HepG2 (cell line): Measurements from ENCODE around the gene KDM7A. TPM values are rescaled to one million over a fixed set of nuclear protein-coding genes. Genes with fewer than 3 reads are reported as not detected.

ENCODE experiments used
- BRD4 ChIP-seq: sonication (generic); formaldehyde crosslinking; IDR thresholded peaks from 2 replicates; pipeline ENCODE4 v1.4.0; 2020; ENCODE audit warnings: missing genetic modification reagents
- CREB1 ChIP-seq, 2 experiments: fragments of 450-650 bp in 1 of 2; IDR thresholded peaks; 2 replicates each; pipeline ENCODE4 v1.6.1; 2016 to 2017; ENCODE audit warnings: control low read depth in 1 of 2, mild to moderate bottlenecking in 1 of 2, missing compliant biosample characterization in 1 of 2, missing genetic modification characterization in 1 of 2
- EP300 ChIP-seq, 3 experiments: sonication (generic) in 1 of 3; formaldehyde crosslinking in 1 of 3; IDR thresholded peaks; 2 replicates each; pipeline versions ENCODE4 v1.5.1 to v1.6.1; 2011 to 2020; ENCODE audit warnings: low read depth in 2 of 3, low read length in 2 of 3, borderline replicate concordance in 1 of 3, improper control_type of control experiment in 1 of 3, mild to moderate bottlenecking in 1 of 3, missing genetic modification reagents in 1 of 3, moderate library complexity in 1 of 3
- JUNB ChIP-seq: sonication (generic); formaldehyde crosslinking; IDR thresholded peaks from 2 replicates; pipeline ENCODE4 v1.8.0; 2022; ENCODE audit warnings: missing genetic modification reagents, mild to moderate bottlenecking, borderline replicate concordance
- KLF16 ChIP-seq, 2 experiments: sonication (generic) in 1 of 2; formaldehyde crosslinking in 1 of 2; IDR thresholded peaks; 2 replicates each; pipeline versions ENCODE4 v1.6.1 to v1.8.0; 2016 to 2023; ENCODE audit warnings: missing genetic modification reagents in 2 of 2, missing compliant biosample characterization in 1 of 2
- PITX1 ChIP-seq: sonication (generic); formaldehyde crosslinking; IDR thresholded peaks from 2 replicates; pipeline ENCODE4 v1.5.1; 2020; ENCODE audit warnings: mild to moderate bottlenecking, missing genetic modification reagents
- PPARG ChIP-seq: conservative IDR thresholded peaks from 2 replicates; pipeline ENCODE4 v1.6.1; 2016; ENCODE audit warnings: missing biosample characterization, missing genetic modification reagents
- SMC3 ChIP-seq: IDR thresholded peaks from 2 replicates; pipeline ENCODE4 v1.6.1; 2011; ENCODE audit warnings: low read length, improper control_type of control experiment
- ZFP36L2 ChIP-seq: sonication (generic); formaldehyde crosslinking; IDR thresholded peaks from 2 replicates; pipeline ENCODE4 v1.4.0; 2020; ENCODE audit warnings: missing genetic modification reagents
- ZNF124 ChIP-seq: sonication (generic); formaldehyde crosslinking; IDR thresholded peaks from 2 replicates; pipeline ENCODE4 v1.4.0; 2020; ENCODE audit warnings: missing genetic modification reagents
- ZNF253 ChIP-seq: sonication (generic); formaldehyde crosslinking; IDR thresholded peaks from 2 replicates; pipeline ENCODE4 v1.8.0; 2022; ENCODE audit warnings: mild to moderate bottlenecking, missing genetic modification reagents, borderline replicate concordance
- ZNF652 ChIP-seq: IDR thresholded peaks from 2 replicates; pipeline ENCODE4 v1.6.1; 2016; ENCODE audit warnings: low read depth, borderline replicate concordance
- polyA plus RNA-seq, 8 experiments: library from polyadenylated mRNA; depleted of rRNA in 3 of 8; stranded (reverse) in 7 of 8; unstranded in 1 of 8; fragments of >200 nt; fragmentation: Illumina TruSeq in 4 of 8; extraction: Trizol in 4 of 8; gene quantifications; 2 replicates each; pipeline versions ENCODE4 v1.2.1 to v1.2.3, GENCODE V29; 2011 to 2016; ENCODE audit warnings: low read depth in 4 of 8, missing spikeins in 1 of 8, mixed read lengths in 1 of 8; ENCODE audit not compliant: insufficient read depth in 1 of 8
- total RNA-seq, 5 experiments: library from RNA; depleted of rRNA; stranded (reverse); fragments of >200 nt; fragmentation: Illumina TruSeq; extraction: Trizol; gene quantifications; 2 replicates each; pipeline ENCODE4 v1.2.3, GENCODE V29; 2016; ENCODE audit warnings: low read depth in 1 of 5
- TF ChIP-seq, protein P1 (sequence below): sonication (generic); formaldehyde crosslinking; IDR thresholded peaks from 2 replicates; pipeline ENCODE4 v1.4.0; 2020; ENCODE audit warnings: missing genetic modification reagents, borderline replicate concordance
- TF ChIP-seq, protein P2 (sequence below): sonication (generic); formaldehyde crosslinking; IDR thresholded peaks from 2 replicates; pipeline ENCODE4 v1.8.0; 2022; ENCODE audit warnings: missing genetic modification reagents, mild to moderate bottlenecking, borderline replicate concordance
- TF ChIP-seq, protein P3 (sequence below): sonication (generic); formaldehyde crosslinking; IDR thresholded peaks from 2 replicates; pipeline ENCODE4 v1.4.0; 2020; ENCODE audit warnings: missing genetic modification reagents
- TF ChIP-seq, protein P4 (sequence below): sonication (generic); formaldehyde crosslinking; IDR thresholded peaks from 2 replicates; pipeline ENCODE4 v1.8.1; 2023; ENCODE audit warnings: mild to moderate bottlenecking, moderate library complexity, missing genetic modification reagents
- TF ChIP-seq, protein P5 (sequence below): sonication (generic); formaldehyde crosslinking; IDR thresholded peaks from 2 replicates; pipeline ENCODE4; 2020; ENCODE audit warnings: missing genetic modification reagents, mild to moderate bottlenecking, borderline replicate concordance

Gene KDM7A
- total and polyA plus RNA-seq, 2 of the 13 experiments (the other 11 are each of a cell fraction or from before 2014, with no cell fraction given) = 10.8 to 16.8 TPM

DNA sequence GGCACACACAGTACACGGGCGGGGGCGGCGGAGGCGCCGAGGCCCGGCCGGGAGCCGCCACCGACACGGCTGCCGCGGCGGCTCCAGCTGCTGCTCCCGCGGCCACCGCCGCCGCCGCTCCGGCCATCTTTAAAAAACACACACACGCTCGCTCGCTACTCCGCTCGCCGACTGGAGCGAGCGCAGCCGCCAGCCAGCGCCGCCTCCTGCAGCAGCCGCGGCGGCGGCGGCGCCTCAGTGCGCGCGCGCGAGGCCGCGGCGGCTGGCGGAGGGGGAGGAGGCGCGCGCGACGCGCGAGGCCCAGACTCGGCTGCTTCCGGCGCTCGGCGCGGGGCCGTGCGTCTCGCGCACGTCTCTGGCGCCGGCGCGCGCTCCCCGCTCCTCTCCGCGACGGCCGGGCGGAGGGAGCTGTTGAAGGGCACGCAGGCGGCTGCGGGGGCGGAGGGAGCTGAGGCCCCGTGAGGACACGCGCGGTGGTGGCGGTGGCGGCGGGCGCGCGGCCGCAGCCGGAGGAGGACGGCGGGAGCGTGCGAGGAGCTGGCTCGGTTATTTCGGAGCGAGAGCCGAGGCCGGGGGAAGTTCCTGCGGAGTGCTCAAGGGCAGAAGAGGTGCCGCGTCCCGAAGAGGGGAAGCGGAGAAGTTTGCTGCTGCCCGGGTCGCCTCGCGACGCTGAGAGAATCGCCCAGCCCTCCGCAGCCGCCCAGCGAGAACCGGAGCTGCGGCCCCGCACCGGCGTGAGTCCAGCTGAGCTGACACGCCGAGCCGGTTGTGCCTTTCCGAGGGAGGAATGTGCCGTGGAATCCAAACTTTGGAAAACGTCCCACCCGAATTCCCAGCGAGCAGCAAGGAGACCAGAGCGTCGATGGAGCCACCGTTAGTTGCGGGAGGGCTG, at the start of gene KDM7A (continued):
- TF ChIP-seq EP300 (IDR thresholded peaks at IDR 0.05; ENCODE audit: low read depth in 2 of 2, low read length in 2 of 2) = 0 out of 4 replicates have a peak, but pooled peaks of 1 of the 2 experiments have one; percentile 27
- no peak for TF ChIP-seq EP300 (CRISPR knock-in tag; IDR thresholded peaks at IDR 0.05; ENCODE audit: borderline replicate concordance)
- TF ChIP-seq CREB1 (IDR thresholded peaks at IDR 0.05) = no peak; the same call in 1 of the 2 replicates
- no peak for TF ChIP-seq CREB1 (CRISPR knock-in tag; IDR thresholded peaks at IDR 0.05)
- TF ChIP-seq, protein P1, sequence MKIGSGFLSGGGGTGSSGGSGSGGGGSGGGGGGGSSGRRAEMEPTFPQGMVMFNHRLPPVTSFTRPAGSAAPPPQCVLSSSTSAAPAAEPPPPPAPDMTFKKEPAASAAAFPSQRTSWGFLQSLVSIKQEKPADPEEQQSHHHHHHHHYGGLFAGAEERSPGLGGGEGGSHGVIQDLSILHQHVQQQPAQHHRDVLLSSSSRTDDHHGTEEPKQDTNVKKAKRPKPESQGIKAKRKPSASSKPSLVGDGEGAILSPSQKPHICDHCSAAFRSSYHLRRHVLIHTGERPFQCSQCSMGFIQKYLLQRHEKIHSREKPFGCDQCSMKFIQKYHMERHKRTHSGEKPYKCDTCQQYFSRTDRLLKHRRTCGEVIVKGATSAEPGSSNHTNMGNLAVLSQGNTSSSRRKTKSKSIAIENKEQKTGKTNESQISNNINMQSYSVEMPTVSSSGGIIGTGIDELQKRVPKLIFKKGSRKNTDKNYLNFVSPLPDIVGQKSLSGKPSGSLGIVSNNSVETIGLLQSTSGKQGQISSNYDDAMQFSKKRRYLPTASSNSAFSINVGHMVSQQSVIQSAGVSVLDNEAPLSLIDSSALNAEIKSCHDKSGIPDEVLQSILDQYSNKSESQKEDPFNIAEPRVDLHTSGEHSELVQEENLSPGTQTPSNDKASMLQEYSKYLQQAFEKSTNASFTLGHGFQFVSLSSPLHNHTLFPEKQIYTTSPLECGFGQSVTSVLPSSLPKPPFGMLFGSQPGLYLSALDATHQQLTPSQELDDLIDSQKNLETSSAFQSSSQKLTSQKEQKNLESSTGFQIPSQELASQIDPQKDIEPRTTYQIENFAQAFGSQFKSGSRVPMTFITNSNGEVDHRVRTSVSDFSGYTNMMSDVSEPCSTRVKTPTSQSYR (CRISPR knock-in tag) = peak; percentile 38; the same call in 1 of the 2 replicates
- peak; percentile 38; the same call in 1 of the 2 replicates for TF ChIP-seq PITX1 (CRISPR knock-in tag)
- TF ChIP-seq ZNF652 (CRISPR knock-in tag) = no peak
- TF ChIP-seq, protein P2, sequence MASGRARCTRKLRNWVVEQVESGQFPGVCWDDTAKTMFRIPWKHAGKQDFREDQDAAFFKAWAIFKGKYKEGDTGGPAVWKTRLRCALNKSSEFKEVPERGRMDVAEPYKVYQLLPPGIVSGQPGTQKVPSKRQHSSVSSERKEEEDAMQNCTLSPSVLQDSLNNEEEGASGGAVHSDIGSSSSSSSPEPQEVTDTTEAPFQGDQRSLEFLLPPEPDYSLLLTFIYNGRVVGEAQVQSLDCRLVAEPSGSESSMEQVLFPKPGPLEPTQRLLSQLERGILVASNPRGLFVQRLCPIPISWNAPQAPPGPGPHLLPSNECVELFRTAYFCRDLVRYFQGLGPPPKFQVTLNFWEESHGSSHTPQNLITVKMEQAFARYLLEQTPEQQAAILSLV (CRISPR knock-in tag) = 0 out of 2 replicates have a peak, but pooled peaks have one; percentile 57
- TF ChIP-seq ZFP36L2 (CRISPR knock-in tag) = 0 out of 2 replicates have a peak, but pooled peaks have one; percentile 15
- TF ChIP-seq PPARG (CRISPR knock-in tag) = 0 out of 2 replicates have a peak, but pooled peaks have one; percentile 18
- no peak for TF ChIP-seq SMC3
- 0 out of 2 replicates have a peak, but pooled peaks have one; percentile 55 for TF ChIP-seq ZNF253
- TF ChIP-seq, protein P3, sequence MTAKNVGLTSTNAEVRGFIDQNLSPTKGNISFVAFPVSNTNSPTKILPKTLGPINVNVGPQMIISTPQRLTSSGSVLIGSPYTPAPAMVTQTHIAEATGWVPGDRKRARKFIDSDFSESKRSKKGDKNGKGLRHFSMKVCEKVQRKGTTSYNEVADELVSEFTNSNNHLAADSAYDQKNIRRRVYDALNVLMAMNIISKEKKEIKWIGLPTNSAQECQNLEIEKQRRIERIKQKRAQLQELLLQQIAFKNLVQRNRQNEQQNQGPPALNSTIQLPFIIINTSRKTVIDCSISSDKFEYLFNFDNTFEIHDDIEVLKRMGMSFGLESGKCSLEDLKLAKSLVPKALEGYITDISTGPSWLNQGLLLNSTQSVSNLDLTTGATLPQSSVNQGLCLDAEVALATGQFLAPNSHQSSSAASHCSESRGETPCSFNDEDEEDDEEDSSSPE (CRISPR knock-in tag) = peak; percentile 59
- TF ChIP-seq, protein P4, sequence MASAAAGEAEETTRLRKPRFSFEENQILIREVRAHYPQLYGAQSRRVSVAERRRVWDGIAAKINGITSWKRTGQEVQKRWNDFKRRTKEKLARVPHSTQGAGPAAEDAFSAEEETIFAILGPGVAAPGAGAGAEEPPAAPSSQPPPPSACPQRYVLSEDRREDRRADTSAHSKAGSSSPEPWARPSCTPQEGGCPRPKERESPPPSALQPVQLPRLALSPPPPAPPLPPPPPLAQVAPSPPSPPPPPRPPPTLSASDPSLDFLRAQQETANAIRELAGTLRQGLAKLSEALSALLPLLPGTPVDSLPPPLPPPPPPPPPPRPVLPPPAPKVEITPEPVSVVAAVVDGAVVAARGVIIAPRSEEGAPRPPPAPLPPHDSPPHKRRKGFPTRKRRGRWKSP (CRISPR knock-in tag) = 0 out of 2 replicates have a peak, but pooled peaks have one; percentile 30
- TF ChIP-seq, protein P5, sequence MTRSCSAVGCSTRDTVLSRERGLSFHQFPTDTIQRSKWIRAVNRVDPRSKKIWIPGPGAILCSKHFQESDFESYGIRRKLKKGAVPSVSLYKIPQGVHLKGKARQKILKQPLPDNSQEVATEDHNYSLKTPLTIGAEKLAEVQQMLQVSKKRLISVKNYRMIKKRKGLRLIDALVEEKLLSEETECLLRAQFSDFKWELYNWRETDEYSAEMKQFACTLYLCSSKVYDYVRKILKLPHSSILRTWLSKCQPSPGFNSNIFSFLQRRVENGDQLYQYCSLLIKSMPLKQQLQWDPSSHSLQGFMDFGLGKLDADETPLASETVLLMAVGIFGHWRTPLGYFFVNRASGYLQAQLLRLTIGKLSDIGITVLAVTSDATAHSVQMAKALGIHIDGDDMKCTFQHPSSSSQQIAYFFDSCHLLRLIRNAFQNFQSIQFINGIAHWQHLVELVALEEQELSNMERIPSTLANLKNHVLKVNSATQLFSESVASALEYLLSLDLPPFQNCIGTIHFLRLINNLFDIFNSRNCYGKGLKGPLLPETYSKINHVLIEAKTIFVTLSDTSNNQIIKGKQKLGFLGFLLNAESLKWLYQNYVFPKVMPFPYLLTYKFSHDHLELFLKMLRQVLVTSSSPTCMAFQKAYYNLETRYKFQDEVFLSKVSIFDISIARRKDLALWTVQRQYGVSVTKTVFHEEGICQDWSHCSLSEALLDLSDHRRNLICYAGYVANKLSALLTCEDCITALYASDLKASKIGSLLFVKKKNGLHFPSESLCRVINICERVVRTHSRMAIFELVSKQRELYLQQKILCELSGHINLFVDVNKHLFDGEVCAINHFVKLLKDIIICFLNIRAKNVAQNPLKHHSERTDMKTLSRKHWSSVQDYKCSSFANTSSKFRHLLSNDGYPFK = 0 out of 2 replicates have a peak, but pooled peaks have one; percentile 18
- TF ChIP-seq BRD4 = no peak
- 0 out of 2 replicates have a peak, but pooled peaks have one; percentile 10 for TF ChIP-seq JUNB (CRISPR knock-in tag)
- TF ChIP-seq KLF16 (CRISPR knock-in tag; IDR thresholded peaks at IDR 0.05) = peak in 1 of 2 experiments; percentile 45; a peak in 1 of 4 replicates
- TF ChIP-seq ZNF124 (CRISPR knock-in tag) = no peak
